SJCRH30 (cell line): ENCODE results near the gene P3H1. TPM values are rescaled to one million over a fixed set of nuclear protein-coding genes. Genes with fewer than 3 reads are reported as not detected.
"Not testable (repeated sequence)": the region's sequence is repeated elsewhere in the genome, so short reads cannot be mapped to it uniquely, and the experiment has no call there.

ENCODE experiments used
- DNase-seq, 2 experiments: peaks; one replicate each; pipeline ENCODE4 v3.0.0-alpha.2; 2015 to 2020
- H3K27ac ChIP-seq: fragments of 250-450 bp; sonication (Bioruptor Pico); 2 replicates; pipeline ENCODE4 v1.5.1; 2020; ENCODE audit warnings: mild to moderate bottlenecking, moderate library complexity
- H3K27me3 ChIP-seq: fragments of 250-450 bp; sonication (Bioruptor Pico); 2 replicates; pipeline ENCODE4 v1.5.1; 2020; ENCODE audit warnings: mild to moderate bottlenecking, moderate library complexity
- H3K36me3 ChIP-seq: fragments of 250-450 bp; sonication (Bioruptor Pico); 2 replicates; pipeline ENCODE4 v1.5.1; 2020; ENCODE audit warnings: mild to moderate bottlenecking, moderate library complexity
- H3K4me1 ChIP-seq: fragments of 250-450 bp; sonication (Bioruptor Pico); 2 replicates; pipeline ENCODE4 v1.5.1; 2020; ENCODE audit warnings: mild to moderate bottlenecking, moderate library complexity
- H3K4me3 ChIP-seq: fragments of 250-450 bp; sonication (Bioruptor Pico); 2 replicates; pipeline ENCODE4 v1.5.1; 2020; ENCODE audit warnings: mild to moderate bottlenecking, moderate library complexity
- H3K9me3 ChIP-seq: fragments of 250-450 bp; sonication (Bioruptor Pico); replicated peaks from 2 replicates; pipeline ENCODE4 v1.5.1; 2020; ENCODE audit warnings: mild to moderate bottlenecking, moderate library complexity
- total RNA-seq: library from RNA; depleted of rRNA; stranded (reverse); fragments of >200 nt; shearing (Covaris generic); gene quantifications from 2 replicates; pipeline ENCODE4 v1.2.3, GENCODE V29; 2014

Gene P3H1
- total RNA-seq, 1 experiment from 2014 or later, result 47.2 TPM

DNA sequence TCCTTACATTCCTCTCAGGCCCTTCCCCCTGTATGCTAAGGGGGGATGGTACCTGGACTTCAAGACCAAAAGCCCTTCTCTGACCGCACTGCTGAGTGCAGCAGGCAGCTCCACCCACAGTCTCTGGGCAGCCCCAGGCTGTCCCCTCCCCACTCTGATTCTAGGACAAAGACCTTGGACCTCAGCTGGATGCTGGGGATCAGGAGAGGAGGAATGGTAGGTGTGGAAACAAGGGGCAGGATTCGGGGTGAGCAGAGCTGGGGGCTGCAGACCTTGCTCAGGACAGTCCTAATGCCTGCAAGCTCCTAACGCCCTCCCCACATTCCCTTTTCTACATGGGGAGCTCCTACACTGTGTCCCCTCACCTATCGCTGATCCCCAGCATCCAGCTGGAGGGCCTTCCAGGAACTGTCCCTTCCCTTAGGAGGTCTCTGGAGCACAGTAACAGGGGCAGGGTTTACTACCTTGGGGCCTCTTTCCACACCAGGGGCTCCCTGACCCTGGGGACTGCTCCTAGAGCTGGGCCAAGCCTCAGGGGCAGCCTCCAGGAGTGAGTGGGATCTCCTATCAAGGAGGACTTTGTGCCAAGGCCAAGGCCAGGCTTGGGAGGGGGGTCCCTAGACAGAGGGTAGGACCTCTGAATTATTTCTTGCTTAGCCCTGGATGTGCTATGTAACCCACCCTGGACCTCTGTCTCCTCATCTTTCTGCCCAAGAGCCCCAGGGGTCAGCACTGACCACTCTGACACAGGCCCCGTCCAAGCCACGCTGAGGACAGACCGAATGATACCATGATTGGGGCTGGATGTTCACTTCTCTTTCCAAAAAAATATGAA lies 32.4 kb downstream of the P3H1 start:
- H3K4me1 ChIP-seq, result no peaks in the 10 kb centered on the region
- H3K27ac ChIP-seq, result no peak overlapping the region
- H3K9me3 ChIP-seq, result no peaks in the 10 kb centered on the region
- no peak for DNase-seq
- no peaks in the 10 kb centered on the region for H3K36me3 ChIP-seq
- no peak overlapping the region for H3K4me3 ChIP-seq
- no peaks in the 10 kb centered on the region for H3K27me3 ChIP-seq

DNA sequence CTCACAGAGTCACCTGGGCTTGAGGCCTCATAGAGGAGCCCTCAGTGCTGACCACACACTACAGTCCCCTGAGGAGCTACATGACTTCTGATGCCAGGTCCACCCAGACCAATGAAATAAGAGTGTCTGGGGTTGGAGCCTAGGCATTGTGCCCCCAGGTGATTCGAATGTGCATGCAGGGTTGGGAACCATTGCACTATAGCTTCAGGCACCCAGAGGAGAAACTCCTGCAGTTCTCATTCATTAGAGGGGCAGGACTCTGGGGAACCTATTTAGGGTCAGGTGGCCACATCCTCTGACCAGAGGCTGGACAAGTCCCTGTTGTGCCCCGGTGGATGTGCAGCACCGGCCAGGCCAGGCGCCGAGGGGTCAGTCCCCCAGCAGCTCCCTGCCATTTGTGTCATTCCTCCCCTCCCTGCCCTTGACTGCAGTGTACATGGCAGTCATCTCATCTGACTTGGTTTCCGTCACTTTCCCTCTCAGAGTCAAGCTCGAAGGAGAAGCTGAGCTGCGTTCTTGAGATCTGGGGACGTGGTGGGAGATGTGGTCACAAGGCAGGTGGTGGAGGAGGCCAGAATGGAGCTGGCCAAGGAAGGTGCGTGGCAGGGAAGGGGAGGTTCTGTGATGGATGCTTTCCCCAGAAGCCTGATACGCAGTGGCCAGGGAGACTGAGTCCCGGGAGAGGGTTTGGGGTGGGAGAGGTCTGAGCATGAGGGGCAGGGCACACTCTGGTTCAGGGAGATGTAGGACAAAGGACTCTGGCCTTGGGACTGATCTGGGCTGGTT lies 33.2 kb downstream of the P3H1 start:
- Histone ChIP-seq H3K27me3 (no peaks in the 10 kb centered on the region), H3K27ac (no peak overlapping the region), H3K36me3 (no peaks in the 10 kb centered on the region), H3K4me3 (no peak overlapping the region), H3K9me3 (no peaks in the 10 kb centered on the region), H3K4me1 (0 out of 2 replicates have a peak, but pooled peaks cover 3% of the 10 kb centered on the region)
- no peak for DNase-seq

GRCh38 chr1:42732126-42732680 lies 34.6 kb downstream of the P3H1 start:
- peak; percentile 34 to 50 for DNase-seq
- Histone ChIP-seq H3K4me1 (0 out of 2 replicates have a peak, but pooled peaks cover 4% of the 10 kb centered on the region), H3K4me3 (no peak overlapping the region), H3K36me3 (no peaks in the 10 kb centered on the region), H3K27ac (no peak overlapping the region), H3K27me3 (no peaks in the 10 kb centered on the region), H3K9me3 (no peaks in the 10 kb centered on the region)

GRCh38 chr1:42731585-42731984 lies 35.2 kb downstream of the P3H1 start:
- Histone ChIP-seq H3K4me3 (no peak overlapping the region), H3K9me3 (no peaks in the 10 kb centered on the region), H3K27ac (no peak overlapping the region), H3K4me1 (0 out of 2 replicates have a peak, but pooled peaks cover 4% of the 10 kb centered on the region), H3K27me3 (no peaks in the 10 kb centered on the region), H3K36me3 (no peaks in the 10 kb centered on the region)
- DNase-seq, result no peak

DNA sequence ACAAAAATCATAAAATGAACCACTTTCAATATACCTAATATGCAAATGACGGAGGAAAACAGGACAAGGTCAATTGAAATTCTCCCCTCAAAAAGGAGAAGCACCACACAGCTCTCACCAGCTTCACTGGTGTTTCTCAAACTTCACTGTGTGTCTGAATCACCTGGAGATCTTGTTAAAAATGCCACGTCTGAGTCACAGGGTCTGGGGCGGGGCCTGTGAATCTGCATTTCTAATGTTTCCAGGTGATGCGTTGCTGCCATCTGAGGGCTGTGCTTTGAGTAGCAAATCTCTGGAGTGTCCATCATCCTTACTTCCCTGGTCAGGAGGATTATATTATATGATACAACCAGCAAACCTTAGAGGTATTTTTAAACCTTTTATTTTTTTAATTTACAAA lies 35.8 kb downstream of the P3H1 start:
- Histone ChIP-seq H3K9me3 (no peaks in the 10 kb centered on the region), H3K27me3 (no peaks in the 10 kb centered on the region), H3K36me3 (no peaks in the 10 kb centered on the region), H3K4me1 (0 out of 2 replicates have a peak, but pooled peaks cover 4% of the 10 kb centered on the region), H3K27ac (no peak overlapping the region), H3K4me3 (no peak overlapping the region)
- no peak for DNase-seq

GRCh38 chr1:42730002-42730401 lies 36.8 kb downstream of the P3H1 start:
- 0 out of 2 replicates have a peak, but pooled peaks cover 4% of the 10 kb centered on the region for H3K4me1 ChIP-seq
- no peaks in the 10 kb centered on the region for H3K9me3 ChIP-seq
- no peaks in the 10 kb centered on the region for H3K27me3 ChIP-seq
- H3K36me3 ChIP-seq, result no peaks in the 10 kb centered on the region
- H3K27ac ChIP-seq, result no peak overlapping the region
- DNase-seq, result peak in 1 of 2 experiments; percentile 36
- H3K4me3 ChIP-seq, result no peak overlapping the region

GRCh38 chr1:42725820-42726219 lies 41.0 kb downstream of the P3H1 start:
- H3K36me3 ChIP-seq, H3K4me1 ChIP-seq, H3K27me3 ChIP-seq, H3K4me3 ChIP-seq, H3K27ac ChIP-seq, H3K9me3 ChIP-seq, DNase-seq: not testable (repeated sequence)

- no peaks in the 10 kb centered on the region for H3K27me3 ChIP-seq
- H3K27ac ChIP-seq, result no peak overlapping the region
- DNase-seq, result no peak
- H3K4me3 ChIP-seq, result no peak overlapping the region
- H3K9me3 ChIP-seq, result no peaks in the 10 kb centered on the region
- no peaks in the 10 kb centered on the region; the same call in 1 of the 2 replicates for H3K36me3 ChIP-seq
- H3K4me1 ChIP-seq, result no peaks in the 10 kb centered on the region
These were observed 43.3 kb downstream of the P3H1 start for GRCh38 chr1:42723511-42723910.

- H3K4me3 ChIP-seq, H3K4me1 ChIP-seq, H3K27me3 ChIP-seq, H3K9me3 ChIP-seq, H3K36me3 ChIP-seq, H3K27ac ChIP-seq, DNase-seq: not testable (repeated sequence)
These were observed 44.4 kb downstream of the P3H1 start for GRCh38 chr1:42722403-42722802.

DNA sequence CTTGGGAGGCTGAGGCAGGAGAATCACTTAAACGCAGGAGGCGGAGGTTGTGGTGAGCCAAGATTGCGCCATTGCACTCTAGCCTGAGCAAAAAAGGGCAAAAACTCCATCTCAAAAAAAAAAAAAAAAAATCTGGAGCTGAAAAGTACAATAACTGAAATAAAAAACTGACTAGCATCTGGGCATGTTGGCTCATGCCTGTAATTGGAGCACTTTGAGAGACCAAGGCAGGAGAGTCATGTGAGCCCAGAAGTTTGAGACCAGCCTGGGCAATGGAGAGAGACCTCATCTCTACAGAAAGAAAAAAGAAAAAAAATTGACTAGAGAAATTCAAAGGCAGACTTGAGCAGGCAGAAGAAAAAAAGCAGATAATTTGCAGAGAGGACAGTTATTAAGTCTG lies 44.9 kb downstream of the P3H1 start:
- Histone ChIP-seq H3K9me3 (no peaks in the 10 kb centered on the region), H3K4me3 (no peak overlapping the region), H3K4me1 (no peaks in the 10 kb centered on the region), H3K27ac (no peak overlapping the region), H3K36me3 (peaks cover 4% of the 10 kb centered on the region; the same call in 1 of the 2 replicates), H3K27me3 (no peaks in the 10 kb centered on the region)
- no peak for DNase-seq

GRCh38 chr1:42720868-42721267 lies 46.0 kb downstream of the P3H1 start:
- H3K27me3 ChIP-seq, result no peaks in the 10 kb centered on the region
- DNase-seq, result no peak
- H3K4me1 ChIP-seq, result no peaks in the 10 kb centered on the region
- H3K27ac ChIP-seq, result no peak overlapping the region
- no peaks in the 10 kb centered on the region for H3K9me3 ChIP-seq
- peaks cover 9% of the 10 kb centered on the region; the same call in 1 of the 2 replicates for H3K36me3 ChIP-seq
- H3K4me3 ChIP-seq, result no peak overlapping the region

- peaks cover 59% of the 10 kb centered on the region for H3K36me3 ChIP-seq
- not testable (repeated sequence) for H3K4me3 ChIP-seq, H3K9me3 ChIP-seq, H3K27ac ChIP-seq, H3K4me1 ChIP-seq, H3K27me3 ChIP-seq, DNase-seq
These were observed 52.4 kb downstream of the P3H1 start for GRCh38 chr1:42714441-42714840.

GRCh38 chr1:42713293-42713692 lies 53.5 kb downstream of the P3H1 start:
- H3K36me3 ChIP-seq, result peaks cover 60% of the 10 kb centered on the region

DNA sequence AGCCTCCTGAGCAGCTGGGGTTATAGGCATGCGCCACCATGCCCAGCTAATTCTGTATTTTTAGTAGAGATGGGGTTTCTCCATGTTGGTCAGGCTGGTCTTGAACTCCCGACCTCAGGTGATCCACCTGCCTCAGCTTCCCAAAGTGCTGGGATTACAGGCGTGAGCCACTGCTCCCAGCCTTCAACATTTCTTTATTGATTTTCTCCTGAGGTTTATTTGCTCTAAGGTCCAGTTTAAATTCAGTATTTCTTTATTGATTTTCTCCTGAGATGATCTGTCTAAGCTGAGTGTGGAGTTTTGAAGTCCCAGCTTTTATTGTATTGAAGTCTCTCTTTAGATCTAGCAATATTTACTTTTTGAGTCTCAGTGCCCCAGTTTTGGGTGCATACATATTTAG lies 54.0 kb downstream of the P3H1 start:
- peaks cover 62% of the 10 kb centered on the region for H3K36me3 ChIP-seq
- H3K4me3 ChIP-seq, DNase-seq, H3K27me3 ChIP-seq, H3K27ac ChIP-seq, H3K4me1 ChIP-seq, H3K9me3 ChIP-seq: not testable (repeated sequence)

More at GRCh38 chr1:42713293-42713692, 53.5 kb downstream of the P3H1 start:
- Histone ChIP-seq H3K9me3 (peaks cover 8% of the 10 kb centered on the region), H3K4me1 (no peaks in the 10 kb centered on the region), H3K27ac (no peak overlapping the region), H3K4me3 (no peak overlapping the region), H3K27me3 (no peaks in the 10 kb centered on the region)
- no peak for DNase-seq

GRCh38 chr1:42703888-42704464 lies 62.9 kb downstream of the P3H1 start:
- Histone ChIP-seq H3K27me3 (no peaks in the 10 kb centered on the region), H3K4me1 (no peaks in the 10 kb centered on the region), H3K4me3 (no peak overlapping the region), H3K27ac (no peak overlapping the region), H3K9me3 (no peaks in the 10 kb centered on the region), H3K36me3 (peaks cover 88% of the 10 kb centered on the region)
- no peak for DNase-seq
